HG03432 (cell line): ENCODE data around the gene DVL1.
"Not testable (repeated sequence)": the region's sequence is repeated elsewhere in the genome, so short reads cannot be mapped to it uniquely, and the experiment has no call there.

ENCODE experiments used
- ATAC-seq: cut with Tn5 transposase; IDR thresholded peaks from one replicate; pipeline ENCODE4 v1.9.1; 2021; ENCODE audit warnings: mild to moderate bottlenecking, moderate library complexity; ENCODE audit not compliant: unreplicated experiment

DVL1 gene

GRCh38 chr1:1349256-1350012, at the start of gene DVL1:
DVL1 (minus strand) TSS chr1:1349418; CDS start chr1:1349065, 353 bp downstream.
- peak; percentile 69 for ATAC-seq

GRCh38 chr1:1398677-1399186, 49.5 kb upstream of the DVL1 start:
- ATAC-seq = peak; percentile 12

- no peak for ATAC-seq
Observed at GRCh38 chr1:1397839-1398523, 48.8 kb upstream of the DVL1 start.

- ATAC-seq = no peak
Observed at GRCh38 chr1:1395166-1395565, 45.9 kb upstream of the DVL1 start.

GRCh38 chr1:1394116-1394515, 44.9 kb upstream of the DVL1 start:
- no peak for ATAC-seq

- ATAC-seq = no peak
Observed at GRCh38 chr1:1393428-1393827, 44.2 kb upstream of the DVL1 start.

GRCh38 chr1:1393014-1393413, 43.8 kb upstream of the DVL1 start:
- ATAC-seq = no peak

GRCh38 chr1:1391225-1391624, 42.0 kb upstream of the DVL1 start:
- ATAC-seq = no peak

- ATAC-seq = no peak
Observed at GRCh38 chr1:1390675-1391074, 41.5 kb upstream of the DVL1 start.

GRCh38 chr1:1388078-1388472, 38.9 kb upstream of the DVL1 start:
- ATAC-seq = no peak

- no peak for ATAC-seq
Observed at GRCh38 chr1:1387098-1388077, 38.2 kb upstream of the DVL1 start.

- ATAC-seq = no peak
Observed at GRCh38 chr1:1385931-1386330, 36.7 kb upstream of the DVL1 start.

- not testable (repeated sequence) for ATAC-seq
Observed at GRCh38 chr1:1385339-1385738, 36.1 kb upstream of the DVL1 start.

- ATAC-seq = no peak
Observed at GRCh38 chr1:1381294-1381693, 32.1 kb upstream of the DVL1 start.

GRCh38 chr1:1380860-1381259, 31.6 kb upstream of the DVL1 start:
- no peak for ATAC-seq

- no peak for ATAC-seq
Observed at GRCh38 chr1:1377540-1378205, 28.5 kb upstream of the DVL1 start.

- no peak for ATAC-seq
Observed at GRCh38 chr1:1376551-1377226, 27.5 kb upstream of the DVL1 start.

GRCh38 chr1:1374929-1375662, 25.9 kb upstream of the DVL1 start, which contains the start of gene AURKAIP1:
AURKAIP1 (minus strand) TSS chr1:1375207; CDS start chr1:1374756, 451 bp downstream.
- ATAC-seq = peak; percentile 83

- ATAC-seq = peak; percentile 20
Observed at GRCh38 chr1:1374589-1374928, 25.3 kb upstream of the DVL1 start.
